Activated CD4-positive, alpha-beta memory T cell treated with anti-CD3 and anti-CD28 coated beads, Interleukin-2, amount 10 ng/mL, durations not matched to agents 7 days and 5 days (primary cell): ENCODE measurements around the gene USP40. TPM values are rescaled to one million over a fixed set of nuclear protein-coding genes. Genes with fewer than 3 reads are reported as not detected.

ENCODE experiments used
- CTCF ChIA-PET: fragments of 350-600 bp; sonication (Branson Sonifier 250); formaldehyde crosslinking; loops from one replicate; lab custom pipeline; 2021; ENCODE audit warnings: antibody characterized with exemption, inconsistent platforms; lab: Charles Lee
- POLR2A ChIA-PET: fragments of 350-600 bp; sonication (Branson Sonifier 250); formaldehyde crosslinking; loops from one replicate; lab custom pipeline; 2021; ENCODE audit warnings: antibody characterized with exemption; lab: Charles Lee
- DNase-seq: peaks from one replicate; pipeline ENCODE4 v3.0.0-alpha.2; 2020
- H3K27ac Mint-ChIP-seq: one replicate; pipeline ENCODE4 v1.8.0; 2021; ENCODE audit warnings: mild to moderate bottlenecking, mixed read lengths
- H3K27me3 Mint-ChIP-seq: one replicate; pipeline ENCODE4 v1.8.0; 2021; ENCODE audit warnings: mixed read lengths
- H3K36me3 Mint-ChIP-seq: one replicate; pipeline ENCODE4 v1.8.0; 2021; ENCODE audit warnings: low read depth, mixed read lengths
- H3K4me1 Mint-ChIP-seq: one replicate; pipeline ENCODE4 v1.8.0; 2021; ENCODE audit warnings: mixed read lengths
- H3K4me3 Mint-ChIP-seq: one replicate; pipeline ENCODE4 v1.8.0; 2021; ENCODE audit warnings: mild to moderate bottlenecking, mixed read lengths
- H3K9me3 Mint-ChIP-seq: one replicate; pipeline ENCODE4 v1.8.0; 2021; ENCODE audit warnings: mixed read lengths
- total RNA-seq, 2 experiments: library from RNA; stranded (reverse); gene quantifications; one replicate each; pipeline ENCODE4 v1.2.3, GENCODE V29; 2021

The USP40 gene
- total RNA-seq, 2 experiments from 2014 or later = 17.1 to 18.9 TPM

- no peaks in the 10 kb centered on the region for H3K4me1 Mint-ChIP-seq
- POLR2A ChIA-PET = no interaction called here
- no peaks in the 10 kb centered on the region for H3K27me3 Mint-ChIP-seq
- no peak for DNase-seq
- H3K4me3 Mint-ChIP-seq = no peak overlapping the region
- CTCF ChIA-PET = no interaction called here
- no peak overlapping the region for H3K27ac Mint-ChIP-seq
- H3K36me3 Mint-ChIP-seq = peaks cover 24% of the 10 kb centered on the region
- H3K9me3 Mint-ChIP-seq = no peaks in the 10 kb centered on the region
These were observed 92.0 kb downstream of the USP40 start for GRCh38 chr2:233474308-233475160.

- peaks cover 29% of the 10 kb centered on the region for H3K36me3 Mint-ChIP-seq
- H3K9me3 Mint-ChIP-seq = no peaks in the 10 kb centered on the region
- no peaks in the 10 kb centered on the region for H3K27me3 Mint-ChIP-seq
- no peak for DNase-seq
- no peak overlapping the region for H3K27ac Mint-ChIP-seq
- H3K4me1 Mint-ChIP-seq = no peaks in the 10 kb centered on the region
- ChIA-PET POLR2A (no interaction called here), CTCF (no interaction called here)
- no peak overlapping the region for H3K4me3 Mint-ChIP-seq
These were observed 92.7 kb downstream of the USP40 start for GRCh38 chr2:233473878-233474277.

- H3K36me3 Mint-ChIP-seq = peaks cover 33% of the 10 kb centered on the region
- no peaks in the 10 kb centered on the region for H3K27me3 Mint-ChIP-seq
- no peak for DNase-seq
- H3K9me3 Mint-ChIP-seq = no peaks in the 10 kb centered on the region
- no peak overlapping the region for H3K27ac Mint-ChIP-seq
- no peak overlapping the region for H3K4me3 Mint-ChIP-seq
- ChIA-PET POLR2A (no interaction called here), CTCF (no interaction called here)
- no peaks in the 10 kb centered on the region for H3K4me1 Mint-ChIP-seq
These were observed 93.2 kb downstream of the USP40 start for GRCh38 chr2:233473386-233473791.

- H3K9me3 Mint-ChIP-seq = no peaks in the 10 kb centered on the region
- POLR2A ChIA-PET = no interaction called here
These were observed 95.1 kb downstream of the USP40 start for GRCh38 chr2:233471291-233472035.

GRCh38 chr2:233470839-233471238, 95.7 kb downstream of the USP40 start:
- Mint-ChIP-seq H3K9me3 (no peaks in the 10 kb centered on the region), H3K36me3 (peaks cover 50% of the 10 kb centered on the region), H3K4me3 (no peak overlapping the region), H3K4me1 (no peaks in the 10 kb centered on the region), H3K27ac (no peak overlapping the region), H3K27me3 (no peaks in the 10 kb centered on the region)
- DNase-seq = no peak
- ChIA-PET CTCF (no interaction called here), POLR2A (no interaction called here)

More at GRCh38 chr2:233471291-233472035, 95.1 kb downstream of the USP40 start:
- DNase-seq = no peak
- CTCF ChIA-PET = interaction anchor here (1.0 kb wide), 1 partner anchor 67 kb away, joined by 3 read pairs; no protein-coding TSS in a partner anchor
- Mint-ChIP-seq H3K4me1 (no peaks in the 10 kb centered on the region), H3K36me3 (peaks cover 44% of the 10 kb centered on the region), H3K27ac (no peak overlapping the region), H3K4me3 (no peak overlapping the region), H3K27me3 (no peaks in the 10 kb centered on the region)

DNA sequence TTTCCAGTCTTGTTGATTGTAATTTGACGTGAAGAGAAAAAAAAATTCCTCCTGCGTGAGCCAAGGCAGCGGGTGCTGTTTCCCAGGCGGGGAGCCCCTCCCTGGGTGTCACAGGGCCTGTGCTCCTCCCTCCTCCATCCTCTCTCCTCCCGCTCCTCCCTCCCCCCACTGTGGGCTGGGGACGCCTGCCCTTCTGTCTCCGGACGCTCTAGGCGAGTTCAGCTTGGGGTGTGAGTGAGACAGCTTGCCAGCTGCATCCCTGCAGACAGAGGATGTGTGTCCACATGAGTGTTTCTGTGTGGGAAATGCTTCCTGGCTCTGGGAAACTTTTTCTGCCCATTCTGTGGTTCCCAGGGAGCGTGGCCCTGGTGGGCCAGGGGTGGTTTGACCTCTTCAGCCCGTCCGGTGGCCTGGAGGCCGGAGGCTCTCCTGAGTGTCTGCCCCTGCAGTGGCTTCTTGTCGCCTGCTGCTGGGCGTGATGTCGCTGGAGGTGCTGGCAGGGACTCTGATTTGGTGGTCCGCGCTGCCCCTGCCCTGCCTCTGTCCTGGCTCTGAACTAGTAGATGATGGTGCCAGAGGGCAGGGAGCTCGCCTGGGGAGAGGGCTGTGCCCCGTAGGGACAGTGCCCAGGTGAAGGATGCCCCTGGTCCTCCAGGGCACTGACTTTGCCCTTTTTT, 96.4 kb downstream of the USP40 start:
- Mint-ChIP-seq H3K4me3 (no peak overlapping the region), H3K27ac (no peak overlapping the region), H3K9me3 (no peaks in the 10 kb centered on the region), H3K36me3 (peaks cover 50% of the 10 kb centered on the region), H3K4me1 (no peaks in the 10 kb centered on the region), H3K27me3 (no peaks in the 10 kb centered on the region)
- no peak for DNase-seq
- ChIA-PET CTCF (no interaction called here), POLR2A (no interaction called here)

GRCh38 chr2:233469261-233470010, 97.1 kb downstream of the USP40 start:
- no peak overlapping the region for H3K27ac Mint-ChIP-seq
- POLR2A ChIA-PET = no interaction called here
- H3K4me1 Mint-ChIP-seq = no peaks in the 10 kb centered on the region
- H3K4me3 Mint-ChIP-seq = no peak overlapping the region
- no peak for DNase-seq
- H3K27me3 Mint-ChIP-seq = no peaks in the 10 kb centered on the region
- H3K36me3 Mint-ChIP-seq = peaks cover 50% of the 10 kb centered on the region
- no peaks in the 10 kb centered on the region for H3K9me3 Mint-ChIP-seq
- CTCF ChIA-PET = no interaction called here

DNA sequence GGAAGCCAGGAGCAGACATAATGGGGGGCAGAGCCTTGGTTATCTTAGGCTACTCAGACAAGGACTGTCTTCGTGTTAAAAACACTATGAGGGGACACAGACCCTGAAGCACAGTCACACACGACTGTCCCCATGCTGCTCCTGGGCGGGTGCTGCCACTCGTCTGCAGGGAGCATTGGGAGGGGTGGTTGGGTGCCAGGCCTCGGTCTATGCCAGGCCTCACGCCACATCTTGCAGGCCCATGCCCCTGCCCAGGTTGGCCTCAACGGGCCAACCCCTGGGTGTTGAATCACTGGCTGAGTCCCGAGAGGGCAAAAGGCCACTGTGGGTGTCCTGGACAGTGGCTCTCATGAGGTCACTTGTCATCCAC, 97.9 kb downstream of the USP40 start:
- ChIA-PET CTCF (no interaction called here), POLR2A (no interaction called here)
- H3K4me1 Mint-ChIP-seq = no peaks in the 10 kb centered on the region
- DNase-seq = no peak
- H3K36me3 Mint-ChIP-seq = peaks cover 56% of the 10 kb centered on the region
- H3K27me3 Mint-ChIP-seq = no peaks in the 10 kb centered on the region
- no peak overlapping the region for H3K4me3 Mint-ChIP-seq
- no peaks in the 10 kb centered on the region for H3K9me3 Mint-ChIP-seq
- H3K27ac Mint-ChIP-seq = no peak overlapping the region

- H3K4me1 Mint-ChIP-seq = no peaks in the 10 kb centered on the region
- no peaks in the 10 kb centered on the region for H3K27me3 Mint-ChIP-seq
- H3K27ac Mint-ChIP-seq = no peak overlapping the region
- H3K4me3 Mint-ChIP-seq = no peak overlapping the region
- CTCF ChIA-PET = no interaction called here
- DNase-seq = no peak
- POLR2A ChIA-PET = no interaction called here
- H3K36me3 Mint-ChIP-seq = peaks cover 59% of the 10 kb centered on the region
- H3K9me3 Mint-ChIP-seq = no peaks in the 10 kb centered on the region
These were observed 98.4 kb downstream of the USP40 start for GRCh38 chr2:233468047-233468740.

- H3K27me3 Mint-ChIP-seq = no peaks in the 10 kb centered on the region
- no peak for DNase-seq
- no peak overlapping the region for H3K4me3 Mint-ChIP-seq
- CTCF ChIA-PET = no interaction called here
- POLR2A ChIA-PET = no interaction called here
- no peaks in the 10 kb centered on the region for H3K4me1 Mint-ChIP-seq
- H3K9me3 Mint-ChIP-seq = no peaks in the 10 kb centered on the region
- no peak overlapping the region for H3K27ac Mint-ChIP-seq
- H3K36me3 Mint-ChIP-seq = peaks cover 59% of the 10 kb centered on the region
These were observed 99.5 kb downstream of the USP40 start for GRCh38 chr2:233466991-233467603.

GRCh38 chr2:233464531-233465240, 101.9 kb downstream of the USP40 start:
- POLR2A ChIA-PET = no interaction called here
- no peaks in the 10 kb centered on the region for H3K9me3 Mint-ChIP-seq
- no peak overlapping the region for H3K4me3 Mint-ChIP-seq
- CTCF ChIA-PET = no interaction called here
- no peaks in the 10 kb centered on the region for H3K27me3 Mint-ChIP-seq
- H3K4me1 Mint-ChIP-seq = no peaks in the 10 kb centered on the region
- no peak for DNase-seq
- H3K27ac Mint-ChIP-seq = no peak overlapping the region
- peaks cover 52% of the 10 kb centered on the region for H3K36me3 Mint-ChIP-seq
